DOHH2 (cell line): ENCODE results near the gene FAM210A.
A peak's percentile ranks its signal among the peaks of the same experiment; 100 is the strongest.

Experiments used
- H3F3A ChIP-seq: fragments of 200-600 bp; sonication (generic), shearing (Covaris generic); 2 replicates; pipeline ENCODE4 v1.6.0; 2016; ENCODE audit warnings: antibody characterized with exemption, mild to moderate bottlenecking; ENCODE audit not compliant: control insufficient read depth, insufficient read depth
- H3K27ac ChIP-seq: fragments of 200-600 bp; sonication (generic); 2 replicates; pipeline ENCODE4 v1.5.1; 2014; ENCODE audit warnings: low read depth, mild to moderate bottlenecking, low read length, moderate library complexity
- H3K27me3 ChIP-seq: fragments of 200-600 bp; sonication (generic); 2 replicates; pipeline ENCODE4 v1.6.1; 2014; ENCODE audit warnings: mild to moderate bottlenecking, low read length, mixed read lengths; ENCODE audit not compliant: control insufficient read depth
- H3K36me3 ChIP-seq: fragments of 200-600 bp; sonication (generic); 2 replicates; pipeline ENCODE4 v1.6.1; 2014; ENCODE audit warnings: mild to moderate bottlenecking, low read length, moderate library complexity, mixed read lengths; ENCODE audit not compliant: control insufficient read depth
- H3K4me1 ChIP-seq: fragments of 200-600 bp; sonication (generic); 2 replicates; pipeline ENCODE4 v1.6.1; 2014; ENCODE audit warnings: mild to moderate bottlenecking, low read length, mixed read lengths; ENCODE audit not compliant: control insufficient read depth
- H3K4me2 ChIP-seq: fragments of 200-600 bp; sonication (generic); 2 replicates; pipeline ENCODE4 v1.6.0; 2014; ENCODE audit warnings: mild to moderate bottlenecking, low read length, moderate library complexity
- H3K4me3 ChIP-seq: fragments of 200-600 bp; sonication (generic); 2 replicates; pipeline ENCODE4 v1.5.1; 2014; ENCODE audit warnings: mild to moderate bottlenecking, low read length, mixed read lengths
- H3K79me2 ChIP-seq: fragments of 200-600 bp; sonication (generic); 2 replicates; pipeline ENCODE4 v1.6.1; 2014; ENCODE audit warnings: mild to moderate bottlenecking, low read length, mixed read lengths; ENCODE audit not compliant: control insufficient read depth
- H3K9me2 ChIP-seq: fragments of 200-600 bp; sonication (generic); replicated peaks from 2 replicates; pipeline ENCODE4 v1.6.1; 2014; ENCODE audit warnings: mild to moderate bottlenecking, low read length, mixed read lengths; ENCODE audit not compliant: control insufficient read depth
- H3K9me3 ChIP-seq: fragments of 200-600 bp; sonication (generic); 2 replicates; pipeline ENCODE4 v1.6.1; 2014; ENCODE audit warnings: antibody characterized with exemption, low read length, mixed read lengths; ENCODE audit not compliant: control insufficient read depth, insufficient read depth
- H4K20me1 ChIP-seq: fragments of 200-600 bp; sonication (generic); 2 replicates; pipeline ENCODE4 v1.6.0; 2014; ENCODE audit warnings: low read depth, mild to moderate bottlenecking, antibody characterized with exemption, low read length, moderate library complexity; ENCODE audit not compliant: control insufficient read depth, insufficient read depth
- CTCF ChIP-seq: fragments of 200-600 bp; sonication (generic); IDR thresholded peaks from one replicate; pipeline ENCODE4 v1.5.1; 2014; ENCODE audit warnings: antibody characterized with exemption, mild to moderate bottlenecking, low read depth, low read length; ENCODE audit not compliant: poor library complexity, severe bottlenecking
- EZH2phosphoT487 ChIP-seq: fragments of 200-600 bp; sonication (generic); IDR thresholded peaks from 2 replicates; pipeline ENCODE4 v1.6.1; 2017; ENCODE audit warnings: borderline replicate concordance, mild to moderate bottlenecking, antibody characterized with exemption, low read length, moderate library complexity, mixed read lengths

The FAM210A gene

DNA sequence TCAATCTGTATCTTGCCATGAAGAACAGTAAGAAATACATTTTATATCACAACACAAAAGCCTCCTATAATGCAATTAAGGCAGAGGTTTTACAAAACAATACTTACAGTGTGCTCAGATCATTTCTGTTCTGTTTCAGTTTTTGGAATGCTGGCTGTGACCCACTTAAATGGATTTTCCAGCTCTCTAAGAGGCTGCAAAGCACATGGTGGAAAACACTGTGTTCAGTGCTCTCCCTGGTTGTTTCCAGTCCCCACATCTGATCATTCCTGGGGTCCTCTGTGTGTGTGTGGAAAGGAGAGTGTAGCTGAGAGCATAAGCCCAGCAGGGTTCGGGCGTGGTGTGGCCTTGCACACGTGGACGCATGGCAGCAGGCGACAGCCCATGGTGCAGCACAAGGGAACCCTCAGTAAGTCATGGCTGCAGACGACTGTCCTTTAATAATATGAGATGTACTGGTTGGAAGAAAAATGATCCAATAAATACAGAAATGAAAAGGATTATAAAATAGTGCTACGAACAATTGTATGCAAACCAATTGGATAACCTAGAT is 95.6 kb downstream of the FAM210A start:
- Histone ChIP-seq H3F3A (no peaks in the 10 kb centered on the region), H3K9me3 (peaks cover 12% of the 10 kb centered on the region; the same call in 1 of the 2 replicates), H4K20me1 (no peaks in the 10 kb centered on the region), H3K36me3 (peaks cover 28% of the 10 kb centered on the region), H3K27ac (no peak overlapping the region), H3K27me3 (no peaks in the 10 kb centered on the region), H3K4me3 (no peak overlapping the region), H3K4me2 (no peak overlapping the region), H3K79me2 (peaks cover 41% of the 10 kb centered on the region), H3K4me1 (peaks cover 25% of the 10 kb centered on the region), H3K9me2 (no peaks in the 10 kb centered on the region)
- TF ChIP-seq CTCF (no peak), EZH2phosphoT487 (no peak)

DNA sequence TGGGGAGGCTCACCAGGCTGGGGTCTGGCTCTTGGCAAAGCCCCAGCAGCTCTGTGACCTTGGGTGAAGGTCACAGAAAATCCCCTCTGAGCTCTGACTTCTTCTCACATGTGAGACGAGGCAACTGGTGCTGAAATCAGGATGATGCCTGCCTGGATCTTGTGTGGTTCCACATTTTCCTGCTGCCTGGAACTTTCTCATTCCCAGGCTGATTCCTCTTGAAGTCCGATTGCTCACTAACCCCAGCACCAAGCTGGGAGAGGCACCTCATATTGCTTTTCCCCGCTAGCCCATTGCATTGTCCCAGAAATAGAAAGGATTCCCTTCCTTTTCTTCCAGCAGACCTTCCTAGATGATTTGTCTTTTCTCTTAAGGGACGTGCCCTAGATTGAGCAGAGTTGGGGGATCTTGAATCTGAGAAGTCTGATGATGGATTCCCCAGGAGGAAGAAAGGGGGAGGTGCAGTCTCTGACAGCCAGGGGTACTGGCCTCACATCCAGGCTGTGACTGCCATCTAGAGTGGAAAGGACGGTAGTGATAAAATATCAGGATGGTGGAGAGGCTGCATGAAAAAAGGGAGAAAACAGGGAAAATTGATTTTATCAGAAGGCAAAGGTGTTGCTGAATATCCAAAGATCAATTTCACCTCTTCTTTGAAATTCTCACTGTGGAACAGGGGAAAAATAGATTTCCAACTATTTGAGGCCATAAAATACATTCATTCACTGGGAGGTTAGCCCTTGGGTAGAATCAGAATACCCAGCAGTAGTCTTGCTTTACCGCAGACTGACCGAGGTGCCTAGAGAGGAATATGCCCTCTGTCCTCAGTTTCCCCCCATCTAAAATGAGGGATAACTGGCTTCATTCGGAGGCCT is 96.3 kb downstream of the FAM210A start:
- peaks cover 12% of the 10 kb centered on the region; the same call in 1 of the 2 replicates for H3K9me3 ChIP-seq
- peak overlapping the region; percentile 24; the same call in 1 of the 2 replicates for H3K27ac ChIP-seq
- H3K4me3 ChIP-seq: peak overlapping the region; percentile 51
- peaks cover 23% of the 10 kb centered on the region for H3K4me1 ChIP-seq
- peaks cover 28% of the 10 kb centered on the region for H3K36me3 ChIP-seq
- H3K27me3 ChIP-seq: no peaks in the 10 kb centered on the region
- H4K20me1 ChIP-seq: no peaks in the 10 kb centered on the region
- H3K4me2 ChIP-seq: peak overlapping the region; percentile 60
- no peaks in the 10 kb centered on the region for H3F3A ChIP-seq
- peaks cover 42% of the 10 kb centered on the region for H3K79me2 ChIP-seq
- peak; percentile 89 for TF ChIP-seq CTCF
- TF ChIP-seq EZH2phosphoT487: no peak
- H3K9me2 ChIP-seq: no peaks in the 10 kb centered on the region

GRCh38 chr18:13628211-13628610 is 98.1 kb downstream of the FAM210A start:
- TF ChIP-seq CTCF (no peak), EZH2phosphoT487 (no peak)
- Histone ChIP-seq H3K9me2 (no peaks in the 10 kb centered on the region), H3K4me3 (no peak overlapping the region), H3K9me3 (peaks cover 12% of the 10 kb centered on the region; the same call in 1 of the 2 replicates), H3K36me3 (peaks cover 29% of the 10 kb centered on the region), H3K4me2 (no peak overlapping the region), H4K20me1 (no peaks in the 10 kb centered on the region), H3K79me2 (peaks cover 42% of the 10 kb centered on the region), H3K27ac (no peak overlapping the region), H3K4me1 (peaks cover 22% of the 10 kb centered on the region), H3K27me3 (no peaks in the 10 kb centered on the region), H3F3A (no peaks in the 10 kb centered on the region)
